Neural cell (in vitro differentiated cells): ENCODE measurements around the gene PISD. TPM values are rescaled to one million over a fixed set of nuclear protein-coding genes. Genes with fewer than 3 reads are reported as not detected.

Source experiments
- H2AFZ ChIP-seq: fragments of 200-600, 300-800 bp; sonication (generic), shearing (Covaris generic); 2 replicates; pipeline ENCODE4 v1.6.0; 2014; ENCODE audit warnings: low read depth, mild to moderate bottlenecking, antibody characterized with exemption, low read length, moderate library complexity
- H3F3A ChIP-seq: fragments of 200-600 bp; shearing (Covaris generic); 2 replicates; pipeline ENCODE4 v1.6.1; 2016; ENCODE audit warnings: mild to moderate bottlenecking, moderate library complexity, mixed read lengths, antibody characterized with exemption, low read length; ENCODE audit not compliant: insufficient read depth, poor library complexity, severe bottlenecking
- H3K27ac ChIP-seq: fragments of 200-600, 300-800 bp; sonication (generic), shearing (Covaris generic); 2 replicates; pipeline ENCODE4 v1.5.1; 2014; ENCODE audit warnings: mild to moderate bottlenecking, low read length, moderate library complexity
- H3K27me3 ChIP-seq: fragments of 300-800, 200-600 bp; sonication (generic), shearing (Covaris generic); 2 replicates; pipeline ENCODE4 v1.6.0; 2014; ENCODE audit warnings: mild to moderate bottlenecking, low read depth, low read length, moderate library complexity; ENCODE audit not compliant: insufficient read depth
- H3K36me3 ChIP-seq: fragments of 300-800, 200-600 bp; sonication (generic), shearing (Covaris generic); 2 replicates; pipeline ENCODE4 v1.5.1; 2014; ENCODE audit warnings: mild to moderate bottlenecking, antibody characterized with exemption, low read length, moderate library complexity; ENCODE audit not compliant: insufficient read depth
- H3K4me2 ChIP-seq: fragments of 300-800, 200-600 bp; sonication (generic), shearing (Covaris generic); 2 replicates; pipeline ENCODE4 v1.6.0; 2014; ENCODE audit warnings: mild to moderate bottlenecking, low read length
- H3K4me3 ChIP-seq: fragments of 300-800, 200-600 bp; sonication (generic), shearing (Covaris generic); 2 replicates; pipeline ENCODE4 v1.5.1; 2014; ENCODE audit warnings: mild to moderate bottlenecking, low read length, moderate library complexity
- H3K79me2 ChIP-seq: fragments of 200-600 bp; shearing (Covaris generic); replicated peaks from 2 replicates; pipeline ENCODE4 v1.6.0; 2014; ENCODE audit warnings: mild to moderate bottlenecking, low read length, moderate library complexity; ENCODE audit not compliant: insufficient read depth
- H3K9ac ChIP-seq: fragments of 300-800, 200-600 bp; sonication (generic), shearing (Covaris generic); 2 replicates; pipeline ENCODE4 v1.6.1; 2016; ENCODE audit warnings: mild to moderate bottlenecking, low read length, mixed read lengths
- H3K9me2 ChIP-seq: fragments of 200-600 bp; shearing (Covaris generic); 2 replicates; pipeline ENCODE4 v1.6.1; 2016; ENCODE audit warnings: mild to moderate bottlenecking, low read length, mixed read lengths; ENCODE audit not compliant: insufficient read depth
- H3K9me3 ChIP-seq: fragments of 200-600, 300-800 bp; sonication (generic), shearing (Covaris generic); 2 replicates; pipeline ENCODE4 v1.6.1; 2016; ENCODE audit warnings: mild to moderate bottlenecking, mixed run types, low read length, moderate library complexity, mixed read lengths
- H4K20me1 ChIP-seq: fragments of 200-600 bp; shearing (Covaris generic); 2 replicates; pipeline ENCODE4 v1.6.1; 2016; ENCODE audit warnings: mild to moderate bottlenecking, mixed run types; ENCODE audit not compliant: insufficient read depth
- CTCF ChIP-seq: fragments of 450-650 bp; IDR thresholded peaks from 2 replicates; pipeline ENCODE4 v1.5.1; 2014; ENCODE audit warnings: antibody characterized with exemption, mild to moderate bottlenecking, moderate library complexity; ENCODE audit not compliant: poor library complexity, severe bottlenecking
- EP300 ChIP-seq: fragments of 450-650 bp; conservative IDR thresholded peaks from 2 replicates; pipeline ENCODE4 v1.6.1; 2014; ENCODE audit warnings: antibody characterized with exemption, mild to moderate bottlenecking, moderate library complexity; ENCODE audit not compliant: poor library complexity, severe bottlenecking
- EZH2 ChIP-seq: fragments of 200-600, 300-800 bp; shearing (Covaris generic), sonication (generic); IDR thresholded peaks from 2 replicates; pipeline ENCODE4 v1.6.1; 2014; ENCODE audit warnings: antibody characterized with exemption, low read length, borderline replicate concordance, mild to moderate bottlenecking; ENCODE audit not compliant: insufficient read depth, poor library complexity, severe bottlenecking
- MXI1 ChIP-seq: fragments of 450-650 bp; conservative IDR thresholded peaks from 2 replicates; pipeline ENCODE4 v1.6.1; 2014; ENCODE audit warnings: antibody characterized with exemption, mild to moderate bottlenecking; ENCODE audit not compliant: poor library complexity, severe bottlenecking
- POLR2AphosphoS5 ChIP-seq: IDR thresholded peaks from 2 replicates; pipeline ENCODE4 v1.6.1; 2012
- RAD21 ChIP-seq: fragments of 450-650 bp; conservative IDR thresholded peaks from 2 replicates; pipeline ENCODE4 v1.6.1; 2014; ENCODE audit warnings: antibody characterized with exemption, mild to moderate bottlenecking, moderate library complexity
- REST ChIP-seq: IDR thresholded peaks from 2 replicates; pipeline ENCODE4 v1.6.1; 2012; ENCODE audit warnings: borderline replicate concordance
- SMC3 ChIP-seq: fragments of 450-650 bp; conservative IDR thresholded peaks from 2 replicates; pipeline ENCODE4 v1.6.1; 2014; ENCODE audit warnings: antibody characterized with exemption, mild to moderate bottlenecking, moderate library complexity; ENCODE audit not compliant: poor library complexity
- TAF1 ChIP-seq: IDR thresholded peaks from 2 replicates; pipeline ENCODE4 v1.6.1; 2012; ENCODE audit warnings: low read depth
- polyA plus RNA-seq: library from polyadenylated mRNA; depleted of rRNA; stranded (reverse); fragments of >200 nt; gene quantifications from 2 replicates; pipeline ENCODE4 v1.2.3, GENCODE V29; 2014

The PISD gene
- polyA plus RNA-seq, 1 donor from 2014 or later, result 50.9 TPM

- H2AFZ ChIP-seq, result no peak overlapping the region
- H3K79me2 ChIP-seq, result no peaks in the 10 kb centered on the region
Observed at GRCh38 chr22:31707519-31707918, 45.5 kb upstream of the PISD start.

GRCh38 chr22:31695423-31695822 lies 33.4 kb upstream of the PISD start:
- no peak overlapping the region for H3K27ac ChIP-seq
- no peak overlapping the region for H2AFZ ChIP-seq
- no peak overlapping the region for H3K4me3 ChIP-seq
- no peaks in the 10 kb centered on the region for H3F3A ChIP-seq
- H3K27me3 ChIP-seq, result no peaks in the 10 kb centered on the region
- no peak overlapping the region for H3K9ac ChIP-seq
- no peaks in the 10 kb centered on the region for H3K9me2 ChIP-seq
- no peaks in the 10 kb centered on the region for H3K36me3 ChIP-seq
- H4K20me1 ChIP-seq, result no peaks in the 10 kb centered on the region
- H3K4me2 ChIP-seq, result no peak overlapping the region
- H3K79me2 ChIP-seq, result no peaks in the 10 kb centered on the region
- H3K9me3 ChIP-seq, result no peaks in the 10 kb centered on the region
- no peak for TF ChIP-seq TAF1
- TF ChIP-seq MXI1, result no peak
- TF ChIP-seq EP300, result no peak
- no peak for TF ChIP-seq CTCF
- no peak for TF ChIP-seq POLR2AphosphoS5
- no peak for TF ChIP-seq REST
- no peak for TF ChIP-seq EZH2

More at GRCh38 chr22:31707519-31707918, 45.5 kb upstream of the PISD start:
- no peaks in the 10 kb centered on the region for H4K20me1 ChIP-seq
- no peaks in the 10 kb centered on the region for H3K9me3 ChIP-seq
- no peak overlapping the region for H3K9ac ChIP-seq
- TF ChIP-seq EZH2 (no peak), RAD21 (no peak), SMC3 (no peak), POLR2AphosphoS5 (no peak), EP300 (no peak), MXI1 (no peak), TAF1 (no peak), REST (no peak), CTCF (no peak)
- no peak overlapping the region for H3K4me3 ChIP-seq
- H3K27me3 ChIP-seq, result no peaks in the 10 kb centered on the region
- no peaks in the 10 kb centered on the region for H3F3A ChIP-seq
- no peak overlapping the region for H3K4me2 ChIP-seq
- no peaks in the 10 kb centered on the region for H3K36me3 ChIP-seq
- H3K27ac ChIP-seq, result no peak overlapping the region
- no peaks in the 10 kb centered on the region for H3K9me2 ChIP-seq
